Endodermal cell (in vitro differentiated cells): ENCODE data around the gene LMAN1L. TPM values are rescaled to one million over a fixed set of nuclear protein-coding genes. Genes with fewer than 3 reads are reported as not detected.
A peak's percentile ranks its signal among the peaks of the same experiment; 100 is the strongest.

Experiments
- DNase-seq: peaks from one replicate; pipeline ENCODE4 v3.0.0-alpha.2; 2017
- H3K27ac ChIP-seq: 2 replicates; pipeline ENCODE4 v1.5.1; 2013; ENCODE audit warnings: mild to moderate bottlenecking, low read depth, low read length, moderate library complexity
- H3K27me3 ChIP-seq: 2 replicates; pipeline ENCODE4 v1.6.1; 2013; ENCODE audit warnings: mild to moderate bottlenecking, low read length, moderate library complexity; ENCODE audit not compliant: insufficient read depth, control insufficient read depth, poor library complexity, severe bottlenecking
- H3K36me3 ChIP-seq: 2 replicates; pipeline ENCODE4 v1.7.0; 2013; ENCODE audit warnings: mild to moderate bottlenecking, low read length, moderate library complexity; ENCODE audit not compliant: control insufficient read depth, insufficient read depth
- H3K4me1 ChIP-seq: one replicate; pipeline ENCODE4 v1.7.0; 2013; ENCODE audit warnings: low read length; ENCODE audit not compliant: control insufficient read depth, insufficient read depth
- H3K4me3 ChIP-seq: 2 replicates; pipeline ENCODE4 v1.5.1; 2013; ENCODE audit warnings: mild to moderate bottlenecking, low read length, moderate library complexity
- H3K9ac ChIP-seq: 2 replicates; pipeline ENCODE4 v1.6.1; 2013; ENCODE audit warnings: mild to moderate bottlenecking, low read length, moderate library complexity; ENCODE audit not compliant: poor library complexity, severe bottlenecking; ENCODE audit errors: extremely low read depth
- H3K9me3 ChIP-seq: 2 replicates; pipeline ENCODE4 v1.6.1; 2013; ENCODE audit warnings: mild to moderate bottlenecking, low read length, moderate library complexity; ENCODE audit not compliant: control insufficient read depth
- H3K27ac Mint-ChIP-seq: 2 replicates; pipeline ENCODE4 v1.8.0; 2020; ENCODE audit warnings: mixed read lengths
- H3K27me3 Mint-ChIP-seq: 2 replicates; pipeline ENCODE4 v1.8.0; 2021; ENCODE audit warnings: mild to moderate bottlenecking, mixed read lengths; ENCODE audit not compliant: insufficient read depth
- H3K36me3 Mint-ChIP-seq: 2 replicates; pipeline ENCODE4 v1.8.0; 2020; ENCODE audit warnings: low read depth, mixed read lengths
- H3K4me1 Mint-ChIP-seq: 2 replicates; pipeline ENCODE4 v1.8.0; 2020; ENCODE audit warnings: mixed read lengths
- H3K4me3 Mint-ChIP-seq: 2 replicates; pipeline ENCODE4 v1.8.0; 2020; ENCODE audit warnings: mild to moderate bottlenecking, moderate library complexity, mixed read lengths
- H3K9me3 Mint-ChIP-seq: 2 replicates; pipeline ENCODE4 v1.8.0; 2020; ENCODE audit warnings: mild to moderate bottlenecking, mixed read lengths
- CTCF ChIP-seq: fragments of 200-600 bp; sonication (generic); conservative IDR thresholded peaks from 2 replicates; pipeline ENCODE4 v1.5.0; 2021; ENCODE audit warnings: antibody characterized with exemption, mild to moderate bottlenecking
- WGBS, 2 experiments: methylation state at CpG; one replicate each; pipeline versions ENCODE4 v1.1.5 to v1.1.7; 2013; ENCODE audit warnings: missing lambda C conversion rate in 2 of 2, mixed read lengths in 1 of 2; ENCODE audit not compliant: insufficient coverage in 1 of 2, insufficient read length in 1 of 2; 5-methylcytosine and 5-hydroxymethylcytosine counted together
- total RNA-seq, 2 donors: library from RNA; stranded (reverse); fragmentation: NEBNext Ultra II Directional in 1 of 2; extraction: Animal tissue kit (Norgen Biotek cat#: 25700) in 1 of 2; gene quantifications; 2 replicates in 1 of 2; 3 replicates in 1 of 2; pipeline ENCODE4 v1.2.1, GENCODE V29; 2021

Gene LMAN1L
- total RNA-seq, 2 donors from 2014 or later, result not detected

- no peak overlapping the region for H3K27ac Mint-ChIP-seq
- no peak overlapping the region for H3K9ac ChIP-seq
- H3K27ac ChIP-seq, result no peak overlapping the region
- peaks cover 13% of the 10 kb centered on the region for H3K27me3 ChIP-seq
- no peak overlapping the region for H3K4me3 ChIP-seq
- 88 to 96% methylated on average over 3 to 4 of the region's 4 CpGs for WGBS, 2 experiments
- peaks cover 2% of the 10 kb centered on the region for H3K4me1 Mint-ChIP-seq
- DNase-seq, result no peak
- H3K36me3 Mint-ChIP-seq, result peaks cover 4% of the 10 kb centered on the region
- no peaks in the 10 kb centered on the region for H3K9me3 Mint-ChIP-seq
- TF ChIP-seq CTCF, result no peak
- no peak overlapping the region for H3K4me3 Mint-ChIP-seq
- no peaks in the 10 kb centered on the region for H3K36me3 ChIP-seq
- H3K4me1 ChIP-seq, result no peaks in the 10 kb centered on the region
- H3K9me3 ChIP-seq, result no peaks in the 10 kb centered on the region
- H3K27me3 Mint-ChIP-seq, result peaks cover 11% of the 10 kb centered on the region
Measured at GRCh38 chr15:74832826-74833225, 20.2 kb downstream of the LMAN1L start.

GRCh38 chr15:74833376-74834107 is 20.9 kb downstream of the LMAN1L start:
- H3K36me3 Mint-ChIP-seq, result peaks cover 4% of the 10 kb centered on the region
- no peaks in the 10 kb centered on the region for H3K36me3 ChIP-seq
- H3K4me1 Mint-ChIP-seq, result peaks cover 2% of the 10 kb centered on the region
- H3K9me3 ChIP-seq, result no peaks in the 10 kb centered on the region
- no peak overlapping the region for H3K4me3 Mint-ChIP-seq
- H3K27me3 Mint-ChIP-seq, result peaks cover 4% of the 10 kb centered on the region
- peaks cover 6% of the 10 kb centered on the region for H3K27me3 ChIP-seq
- H3K9me3 Mint-ChIP-seq, result no peaks in the 10 kb centered on the region
- H3K9ac ChIP-seq, result no peak overlapping the region
- no peak for DNase-seq
- no peak for TF ChIP-seq CTCF
- H3K27ac Mint-ChIP-seq, result no peak overlapping the region
- no peaks in the 10 kb centered on the region for H3K4me1 ChIP-seq
- 91 to 94% methylated on average over 3 to 12 of the region's 12 CpGs for WGBS, 2 experiments
- no peak overlapping the region for H3K4me3 ChIP-seq
- no peak overlapping the region for H3K27ac ChIP-seq

GRCh38 chr15:74835312-74835823 is 22.7 kb downstream of the LMAN1L start:
- Mint-ChIP-seq H3K9me3 (no peaks in the 10 kb centered on the region), H3K27ac (peak overlapping the region; percentile 87), H3K4me1 (peaks cover 4% of the 10 kb centered on the region), H3K27me3 (no peaks in the 10 kb centered on the region), H3K36me3 (peaks cover 10% of the 10 kb centered on the region), H3K4me3 (no peak overlapping the region)
- Histone ChIP-seq H3K4me3 (no peak overlapping the region), H3K27ac (no peak overlapping the region), H3K9ac (no peak overlapping the region), H3K36me3 (no peaks in the 10 kb centered on the region), H3K9me3 (no peaks in the 10 kb centered on the region), H3K27me3 (no peaks in the 10 kb centered on the region), H3K4me1 (no peaks in the 10 kb centered on the region)
- TF ChIP-seq CTCF, result peak; percentile 99
- 0 to 42% methylated on average over 1 to 5 of the region's 5 CpGs for WGBS, 2 experiments
- peak; percentile 98 for DNase-seq
